Hippocampal formation (tissue), 2 donors: Measurements from ENCODE around the gene TP53I3.
"Not testable (repeated sequence)": the region's sequence is repeated elsewhere in the genome, so short reads cannot be mapped to it uniquely, and the experiment has no call there.

Experiments used
- DNase-seq, 2 donors: peaks; one replicate each; lab custom pipeline; 2025; lab: John Stamatoyannopoulos, UW

TP53I3 gene

DNA sequence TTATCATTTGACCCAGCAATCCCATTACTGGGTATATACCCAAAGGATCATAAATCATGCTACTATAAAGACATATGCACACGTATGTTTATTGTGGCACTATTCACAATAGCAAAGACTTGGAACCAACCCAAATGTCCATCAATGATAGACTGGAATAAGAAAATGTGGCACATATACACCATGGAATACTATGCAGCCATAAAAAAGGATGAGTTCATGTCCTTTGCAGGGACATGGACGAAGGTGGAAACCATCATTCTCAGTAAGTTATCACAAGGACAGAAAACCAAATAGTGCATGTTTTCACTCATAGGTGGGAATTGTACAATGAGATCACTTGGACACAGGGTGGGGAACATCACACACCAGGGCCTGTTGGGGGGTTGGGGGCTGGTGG, 16.1 kb upstream of the TP53I3 start:
- not testable (repeated sequence) for DNase-seq

DNA sequence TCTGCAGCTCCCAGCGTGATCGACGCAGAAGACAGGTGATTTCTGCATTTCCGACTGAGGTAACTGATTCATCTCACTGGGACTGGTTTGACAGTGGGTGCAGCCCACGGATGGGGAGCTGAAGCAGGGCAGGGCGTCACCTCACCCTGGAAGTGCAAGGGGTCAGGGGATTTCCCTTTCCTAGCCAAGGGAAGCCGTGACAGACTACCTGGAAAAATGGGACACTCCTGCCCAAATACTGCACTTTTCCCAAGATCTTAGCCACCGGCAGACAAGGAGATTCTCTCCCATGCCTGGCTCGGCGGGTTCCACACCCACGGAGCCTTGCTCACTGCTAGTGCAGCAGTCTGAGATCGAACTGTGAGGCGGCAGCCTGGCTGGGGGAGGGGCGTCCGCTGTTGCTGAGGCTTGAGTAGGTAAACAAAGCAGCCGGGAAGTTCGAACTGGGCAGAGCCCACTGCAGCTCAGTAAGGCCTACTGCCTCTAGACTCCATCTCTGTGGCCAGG, 10.6 kb upstream of the TP53I3 start:
- DNase-seq: not testable (repeated sequence)

DNA sequence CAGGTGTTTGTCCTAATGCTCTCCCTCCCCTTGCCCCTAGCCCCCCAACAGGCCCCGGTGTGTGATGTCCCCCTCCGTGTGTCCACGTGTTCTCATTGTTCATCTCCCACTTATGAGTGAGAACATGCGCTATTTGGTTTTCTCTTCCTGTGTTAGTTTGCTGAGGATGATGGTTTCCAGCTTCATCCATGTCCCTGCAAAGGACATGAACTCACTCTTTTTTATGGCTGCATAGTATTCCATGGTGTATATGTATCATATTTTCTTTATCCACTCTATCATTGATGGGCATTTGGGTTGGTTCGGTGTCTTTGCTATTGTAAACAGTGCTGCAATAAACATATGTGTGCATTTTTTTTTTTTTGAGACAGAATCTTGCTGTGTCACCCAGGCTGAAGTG, 8.6 kb upstream of the TP53I3 start:
- DNase-seq: not testable (repeated sequence)

DNA sequence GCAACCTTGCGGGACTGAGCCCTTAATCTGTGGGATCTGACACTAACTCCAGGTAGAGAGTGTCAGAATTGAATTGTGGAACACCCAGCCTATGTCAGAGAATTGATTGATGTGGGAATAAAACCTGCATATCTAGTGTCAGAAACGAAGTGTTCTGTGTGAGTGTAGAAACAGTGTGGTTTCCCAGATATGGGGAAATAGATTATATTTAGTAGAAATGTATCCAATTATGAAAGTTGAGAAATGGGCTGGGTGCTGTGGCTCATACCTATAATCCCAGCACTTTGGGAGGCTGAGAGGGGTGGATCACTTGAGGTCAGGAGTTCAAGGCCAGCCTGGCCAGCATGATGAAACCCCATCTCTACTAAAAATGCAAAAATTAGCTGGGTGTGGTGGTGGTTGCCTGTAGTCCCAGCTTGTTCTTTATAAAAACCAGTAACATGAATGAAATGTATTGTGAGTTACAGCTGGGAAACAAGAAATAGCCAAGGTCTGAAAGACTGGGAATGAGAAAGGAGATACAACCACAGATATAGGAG, 4.3 kb upstream of the TP53I3 start:
- DNase-seq: no peak

DNA sequence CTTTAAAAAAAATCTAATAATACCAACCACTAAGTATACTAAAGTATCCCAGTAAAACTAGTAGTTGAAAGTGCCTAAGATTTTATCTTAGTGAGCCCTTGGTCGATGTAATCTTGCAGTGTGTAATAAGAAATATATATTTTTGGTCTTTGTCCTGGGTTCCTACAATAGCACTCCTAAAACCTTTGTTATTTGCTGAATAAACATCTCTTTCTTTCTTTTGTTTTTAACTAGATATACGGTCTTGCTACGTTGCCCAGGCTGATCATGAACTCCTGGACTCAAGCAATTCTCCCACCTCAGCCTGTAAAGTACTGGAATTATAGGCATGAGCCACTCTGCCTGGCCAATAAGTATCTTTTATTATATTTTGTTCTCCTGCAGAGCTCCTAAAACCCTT, 2.4 kb upstream of the TP53I3 start:
- DNase-seq: no peak

DNA sequence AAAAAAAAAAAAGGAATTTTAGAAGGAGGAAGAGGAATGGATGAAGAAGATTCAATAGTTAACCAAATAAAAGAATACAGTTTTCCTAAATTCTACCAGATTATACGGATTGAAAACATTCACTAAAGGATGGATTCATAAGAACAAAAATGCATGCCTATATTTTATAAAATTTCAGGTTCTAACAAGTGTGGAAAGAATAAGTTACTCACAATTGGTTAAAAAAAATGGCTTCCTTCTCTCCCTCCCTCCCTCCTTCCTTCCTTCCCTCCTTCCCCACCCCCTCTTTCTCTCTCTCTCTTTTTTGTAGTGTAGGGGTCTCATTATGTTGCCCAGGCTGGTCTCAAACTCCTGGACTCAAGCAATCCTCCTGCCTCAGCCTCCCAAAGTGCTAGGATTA, 1.6 kb upstream of the TP53I3 start:
- DNase-seq: no peak

DNA sequence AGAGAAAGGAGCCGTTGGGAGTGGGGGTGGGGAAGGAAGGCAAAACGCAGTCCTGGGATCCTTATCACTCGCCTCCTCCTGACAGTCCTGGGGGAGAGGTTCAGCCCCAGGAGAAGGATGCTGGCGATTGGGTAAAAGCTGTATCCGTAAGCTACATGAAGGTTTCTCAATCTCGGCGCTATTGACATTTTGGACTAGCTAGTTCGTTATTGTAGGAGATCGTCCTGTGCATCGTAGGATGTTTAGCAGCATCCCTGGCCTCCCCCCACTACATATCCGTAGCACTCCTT, 511 bp upstream of the TP53I3 start:
- no peak for DNase-seq

DNA sequence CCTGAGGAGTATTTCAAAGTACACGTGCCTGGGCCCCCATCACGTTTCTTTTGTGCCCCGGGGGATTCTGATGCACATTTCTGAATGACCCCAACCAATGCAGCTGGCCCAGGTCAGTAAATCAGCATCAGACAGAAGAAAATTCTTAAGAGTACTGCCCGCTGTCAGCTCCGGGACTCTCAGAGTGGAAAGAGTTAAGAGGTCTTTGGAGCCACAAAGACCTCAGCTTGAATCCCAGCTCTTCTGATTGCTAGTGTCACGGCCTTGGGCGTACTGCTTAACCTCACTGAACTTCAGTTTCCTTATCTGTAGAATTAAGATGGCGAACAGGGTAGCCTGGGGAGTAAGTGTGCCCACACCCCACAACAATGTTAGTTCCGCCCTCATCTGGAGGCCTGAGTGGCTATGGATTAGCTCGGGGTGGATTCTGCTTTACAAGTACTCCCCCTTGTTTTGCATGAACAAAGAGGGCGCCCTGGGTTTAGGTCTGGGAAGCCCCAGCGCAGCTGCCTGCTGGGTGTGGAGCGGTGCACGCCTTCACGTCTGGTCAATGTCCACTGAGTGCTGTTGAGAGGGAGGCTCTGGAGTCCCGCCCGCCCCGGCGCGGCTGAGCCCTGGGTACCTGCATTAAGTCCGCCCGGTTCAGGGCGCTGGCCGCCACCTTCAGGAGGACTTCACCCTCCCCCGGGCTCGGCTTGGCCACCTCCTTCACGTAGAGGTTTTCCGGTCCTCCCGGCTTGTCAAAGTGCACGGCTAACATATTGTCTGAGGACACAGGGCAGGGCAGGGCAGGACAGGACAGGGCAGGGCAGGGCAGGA, 858 bp downstream of the TP53I3 start:
- no peak for DNase-seq

DNA sequence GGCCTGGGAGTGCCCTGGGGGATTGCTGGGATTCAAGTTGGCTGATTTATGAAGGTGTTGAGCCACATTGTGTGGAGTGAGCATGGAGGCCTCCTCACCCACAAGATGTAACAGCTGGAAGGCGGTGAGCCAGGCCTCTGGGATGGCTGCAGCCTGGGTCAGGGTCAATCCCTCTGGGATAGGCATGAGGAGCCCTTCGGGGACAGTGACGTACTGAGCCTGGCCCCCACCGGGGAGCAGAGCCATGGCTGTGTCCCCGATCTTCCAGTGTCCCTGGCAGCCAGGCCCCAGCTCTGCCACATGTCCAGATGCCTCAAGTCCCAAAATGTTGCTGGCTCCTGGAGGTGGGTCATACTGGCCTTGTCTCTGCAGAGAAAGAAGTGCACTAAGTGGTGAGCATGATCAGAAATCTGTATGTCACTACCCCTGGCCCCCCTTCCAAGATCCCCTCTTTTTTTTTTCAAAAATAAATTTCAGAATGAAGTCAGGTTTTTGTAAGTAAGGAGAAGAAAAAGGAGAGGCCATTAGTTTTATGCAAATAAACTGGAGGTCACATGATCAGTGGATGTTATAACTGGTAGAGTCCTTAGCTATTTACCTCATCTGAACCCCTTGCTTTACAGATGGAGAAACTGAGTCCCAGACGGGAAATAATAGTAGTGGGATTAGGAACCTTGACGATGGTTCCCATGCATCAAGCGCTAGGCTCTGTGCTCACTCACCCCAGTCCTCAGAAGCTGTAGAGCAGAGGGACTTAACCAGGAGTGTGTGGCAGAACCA, 1.7 kb downstream of the TP53I3 start:
- no peak for DNase-seq

DNA sequence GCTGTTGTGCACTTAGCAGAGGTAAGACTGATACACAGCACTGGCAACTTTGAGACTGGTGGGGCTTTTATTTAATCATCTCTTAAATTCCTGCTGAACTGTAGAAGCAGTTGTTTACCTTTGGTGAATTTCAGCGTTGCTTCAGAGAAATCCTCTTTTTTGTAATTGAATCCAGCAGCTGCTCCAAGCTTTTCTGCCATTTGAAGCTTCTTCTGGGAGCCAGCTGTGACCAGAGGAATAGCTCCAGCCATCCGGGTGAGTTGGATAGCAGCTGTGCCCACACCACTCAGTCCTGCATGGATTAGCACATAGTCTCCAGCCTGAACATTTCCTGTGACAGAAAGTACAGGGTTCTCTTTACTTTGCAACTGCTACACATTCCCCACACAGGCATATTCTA, 3.9 kb downstream of the TP53I3 start:
- DNase-seq: no peak

DNA sequence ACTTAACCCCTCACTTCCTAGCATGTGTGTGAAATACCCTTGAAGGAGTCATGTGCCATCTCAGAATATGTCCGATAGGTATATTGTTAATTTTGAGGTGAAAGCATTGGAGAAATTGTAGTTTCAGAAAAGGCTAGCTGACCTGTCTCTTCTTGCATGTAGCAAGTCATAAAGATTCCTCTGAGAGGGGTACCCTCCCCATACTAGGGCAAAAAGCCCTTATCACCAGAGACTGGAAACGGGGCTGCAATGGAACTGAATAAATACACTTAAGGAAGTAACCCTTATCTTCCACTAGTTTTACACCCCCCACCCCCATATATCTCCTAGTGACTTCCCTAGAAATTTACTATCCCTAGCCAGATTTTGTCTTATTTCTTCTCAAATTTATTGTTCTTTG, 6.8 kb downstream of the TP53I3 start:
- DNase-seq: no peak

DNA sequence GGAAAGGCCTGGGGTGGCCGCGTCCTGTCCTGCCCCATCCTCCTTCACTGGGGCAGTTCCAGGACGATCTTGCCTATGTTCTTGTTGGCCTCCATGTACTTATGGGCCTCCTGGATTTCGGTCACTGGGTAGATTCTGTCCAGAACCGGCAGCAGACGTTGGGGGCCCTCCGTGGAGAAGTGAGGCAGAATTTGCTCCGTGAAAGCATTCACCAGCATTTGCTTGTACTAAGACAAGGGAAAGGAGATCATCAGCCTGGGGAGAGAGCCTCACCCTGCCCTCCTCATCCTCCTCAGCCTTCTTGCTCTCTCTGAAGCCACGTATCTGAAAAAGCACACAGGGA, 7.1 kb downstream of the TP53I3 start:
- no peak for DNase-seq

DNA sequence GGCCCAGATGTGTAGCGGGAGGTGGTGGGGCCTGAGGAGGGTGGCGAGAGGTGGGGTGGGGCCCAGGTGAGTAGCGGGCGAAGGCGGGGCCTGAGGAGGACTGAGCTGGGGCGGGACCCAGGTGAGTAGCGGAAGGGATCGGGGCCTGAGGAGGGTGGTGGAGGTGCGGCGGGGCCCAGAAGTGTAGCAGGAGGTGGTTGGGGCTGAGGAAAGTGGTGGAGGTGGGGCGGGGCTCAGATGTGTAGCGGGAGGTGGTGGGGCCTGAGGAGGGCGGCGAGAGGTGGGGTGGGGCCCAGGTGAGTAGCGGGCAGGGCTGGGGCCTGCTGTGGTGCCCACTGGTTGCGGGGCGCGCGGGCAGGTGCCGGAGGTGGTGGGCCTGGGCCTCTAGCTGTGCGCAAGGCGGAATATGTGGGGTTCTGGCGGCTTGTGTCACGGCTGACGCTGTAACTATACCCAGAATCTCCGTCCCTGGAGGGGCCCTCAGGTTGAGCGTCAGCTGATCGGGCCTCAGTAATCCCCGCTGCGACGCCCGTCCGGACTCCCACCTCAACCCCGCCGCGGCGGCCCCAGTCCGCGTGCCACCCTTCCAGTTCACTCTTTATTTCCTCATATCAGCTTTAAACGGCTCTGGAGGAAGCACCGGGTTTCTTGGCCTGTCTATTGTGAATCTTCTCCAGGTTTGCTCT, 7.6 kb downstream of the TP53I3 start:
- DNase-seq: peak in 1 of 2 donors; percentile 32

DNA sequence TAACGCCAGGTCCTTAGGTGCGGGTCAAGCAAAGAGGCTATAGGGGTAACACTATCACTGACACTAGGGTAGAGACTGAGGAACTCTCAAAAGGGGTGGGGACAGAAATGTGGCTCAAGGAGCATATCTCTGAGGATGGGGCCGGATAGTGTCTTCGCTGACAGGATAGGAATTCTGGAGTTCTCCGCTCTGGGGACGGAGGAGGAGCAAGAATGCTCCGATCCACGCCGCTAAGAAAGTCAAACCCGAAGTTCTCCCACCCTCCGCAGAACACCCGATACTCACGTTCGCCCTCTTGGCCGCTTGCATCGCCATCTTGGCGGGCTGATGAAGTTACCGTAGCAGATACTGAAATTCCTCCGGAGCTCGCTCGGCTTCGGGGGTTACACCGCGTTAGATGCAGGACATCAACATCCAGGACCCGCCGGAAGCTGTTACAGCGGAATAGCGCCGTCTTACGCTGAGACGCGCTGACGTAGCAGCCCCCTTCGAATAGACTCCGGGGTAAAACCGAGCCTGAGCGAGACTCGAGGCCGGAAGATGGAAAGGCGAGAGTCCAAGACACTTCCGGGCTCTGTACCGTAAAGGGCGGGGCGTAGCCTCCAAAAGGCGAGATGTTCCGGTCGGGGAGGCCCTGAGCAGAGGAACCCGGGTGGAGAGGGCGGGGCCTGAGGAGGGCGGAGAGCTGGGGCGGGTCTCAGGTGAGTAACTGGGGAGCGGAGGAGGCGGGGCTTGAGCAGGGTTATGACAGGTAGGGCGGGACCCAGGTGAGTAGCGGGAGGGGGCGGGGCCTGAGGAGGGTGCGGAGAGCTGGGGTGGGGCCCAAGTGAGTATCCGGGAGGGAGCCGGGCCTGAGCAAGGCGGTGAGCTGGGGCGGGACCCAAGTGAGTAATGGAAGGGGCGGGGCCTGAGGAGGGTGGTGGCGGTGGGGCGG, 8.5 kb downstream of the TP53I3 start, which contains the start of gene SF3B6:
Gene SF3B6 (minus strand): TSS at position 412 of the 934 bp plus-strand sequence. CDS start 97 bp downstream, at position 315.
- peak; percentile 93 to 94 for DNase-seq

DNA sequence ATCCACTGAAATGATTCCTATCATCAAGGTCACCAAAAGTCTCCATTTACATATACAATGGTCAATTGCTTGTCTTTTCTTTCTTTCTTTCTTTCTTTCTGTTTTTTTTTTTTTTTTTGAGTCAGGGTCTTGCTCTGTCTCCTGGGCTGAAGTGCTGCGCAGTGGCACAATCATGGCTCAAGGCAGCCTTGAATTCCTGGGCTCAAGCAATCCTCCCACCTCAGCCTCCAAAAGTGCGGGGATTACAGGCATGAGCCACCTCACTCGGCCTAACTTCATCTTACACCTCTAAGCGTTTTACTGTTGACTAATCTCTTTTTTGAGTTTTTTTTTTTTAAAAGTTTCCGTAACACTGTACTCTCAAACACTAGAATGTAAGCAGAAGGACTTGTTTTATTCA, 9.4 kb downstream of the TP53I3 start:
- DNase-seq: no peak

DNA sequence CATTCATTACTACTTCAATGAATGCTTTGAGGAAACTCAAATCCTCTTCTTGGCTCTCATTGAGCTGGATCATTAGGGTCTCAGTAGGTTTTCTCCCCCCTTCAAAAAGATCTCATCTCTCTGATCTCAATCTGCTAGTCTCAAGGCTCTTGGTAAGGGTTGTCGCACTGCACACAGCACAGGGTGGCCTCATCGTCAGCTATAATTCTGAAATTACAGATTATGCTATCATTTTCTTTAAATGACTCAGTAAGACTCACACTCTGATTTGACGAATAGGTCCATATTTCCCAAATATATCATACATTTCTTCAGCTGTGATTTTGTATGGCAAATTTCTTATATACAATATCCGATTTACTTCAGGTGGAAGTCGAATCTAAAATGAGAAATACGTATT, 10.8 kb downstream of the TP53I3 start:
- no peak for DNase-seq

DNA sequence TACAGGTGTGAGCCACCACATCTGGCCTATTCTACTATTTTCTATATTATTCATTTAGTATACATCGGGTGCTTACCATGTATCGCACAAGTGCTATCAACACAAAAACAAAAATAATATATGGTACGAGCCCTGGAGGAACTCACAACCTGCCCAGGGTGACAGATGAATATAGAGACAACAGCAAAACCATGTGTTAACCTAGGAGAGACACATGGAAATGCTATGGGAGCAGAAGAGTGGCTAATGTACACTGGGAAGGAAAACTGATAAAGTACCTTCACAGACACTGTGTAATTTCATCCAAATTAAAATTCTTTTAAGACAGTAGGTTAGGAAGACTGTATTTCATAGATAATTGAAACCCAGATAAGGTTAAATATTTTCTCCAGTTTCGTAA, 12.4 kb downstream of the TP53I3 start:
- DNase-seq: no peak

DNA sequence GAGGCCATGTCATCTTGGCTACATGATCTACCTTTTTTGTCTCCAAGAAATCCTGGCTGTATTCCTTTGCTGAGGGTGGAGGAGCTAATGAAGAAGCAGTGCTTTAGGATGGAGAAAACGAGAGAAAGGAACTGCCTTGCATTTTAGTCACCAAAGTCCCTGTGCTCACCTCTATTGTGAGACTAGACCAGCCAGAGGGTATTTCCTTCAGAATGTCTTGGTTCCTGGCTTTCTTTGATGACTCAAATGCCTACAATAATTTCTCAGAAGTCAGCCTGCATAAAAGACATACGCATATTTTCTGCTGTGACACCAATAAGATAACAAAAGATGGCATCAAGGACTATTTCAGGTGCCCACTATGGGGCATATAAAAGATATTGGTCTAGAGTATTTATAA, 19.3 kb downstream of the TP53I3 start:
- DNase-seq: no peak

DNA sequence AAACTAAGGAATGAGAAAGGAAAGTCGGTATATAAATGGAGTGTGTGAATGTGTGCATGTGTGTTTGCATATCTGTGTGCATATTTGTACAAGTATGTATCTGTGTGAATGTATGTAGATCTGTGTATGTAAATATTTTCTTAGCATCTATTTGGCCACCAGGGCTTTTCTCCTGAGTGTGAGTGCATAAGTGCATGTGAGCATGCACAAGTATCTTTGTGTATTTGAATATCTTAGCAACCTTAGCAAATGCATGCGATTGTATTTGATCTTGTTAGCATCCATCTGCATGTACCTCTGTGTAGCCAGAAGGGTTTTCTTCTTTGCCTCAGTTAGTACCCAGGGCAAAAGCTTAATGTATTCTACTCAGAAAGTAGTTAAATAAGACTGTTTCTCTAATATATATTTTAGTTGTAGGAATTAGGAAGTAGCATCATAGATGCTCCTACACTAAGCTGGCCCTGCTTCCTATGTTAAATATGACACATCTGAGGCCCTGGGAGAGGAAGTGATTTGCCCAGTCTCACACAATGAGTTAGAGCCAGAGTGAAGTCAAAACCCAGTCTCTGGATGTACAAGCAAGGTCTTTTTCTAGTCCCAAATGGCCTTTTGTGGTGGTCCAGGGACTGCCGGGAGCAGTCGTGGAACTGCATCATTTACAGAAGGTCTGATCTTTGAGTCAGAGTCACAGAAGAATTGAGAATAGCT, 25.9 kb downstream of the TP53I3 start:
- no peak for DNase-seq

DNA sequence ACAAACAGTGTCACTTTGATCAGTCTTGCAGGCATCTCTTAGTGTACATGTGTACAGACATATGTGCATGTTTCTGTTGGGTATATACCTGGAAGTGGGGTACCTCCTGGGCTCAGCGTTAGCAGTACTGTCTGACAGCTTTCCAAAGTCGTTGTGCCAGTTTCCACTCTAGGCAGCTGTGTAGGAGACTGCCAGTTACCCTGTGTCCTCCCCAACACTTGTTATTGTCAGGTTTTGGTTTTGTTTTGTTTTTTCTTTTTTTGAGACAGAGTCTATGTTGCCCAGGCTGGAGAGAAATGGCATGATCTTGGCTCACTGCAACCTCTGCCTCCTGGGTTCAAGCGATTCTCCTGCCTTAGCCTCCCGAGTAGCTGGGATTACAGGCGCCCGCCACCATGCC, 28.9 kb downstream of the TP53I3 start:
- DNase-seq: no peak
